HepG2 (cell line): ENCODE measurements around the gene PCGF3. TPM values are rescaled to one million over a fixed set of nuclear protein-coding genes. Genes with fewer than 3 reads are reported as not detected.

Experiments
- ADNP ChIP-seq: sonication (generic); formaldehyde crosslinking; IDR thresholded peaks from 2 replicates; pipeline ENCODE4 v1.4.0; 2020; ENCODE audit warnings: missing genetic modification reagents
- AGO2 ChIP-seq: fragments of 200-400 bp; formaldehyde crosslinking; optimal IDR thresholded peaks from 2 replicates; pipeline ENCODE3; 2017; ENCODE audit warnings: mild to moderate bottlenecking, low read depth, low read length, moderate library complexity
- BCL6 ChIP-seq: IDR thresholded peaks from 2 replicates; pipeline ENCODE4 v1.6.1; 2016; ENCODE audit warnings: missing genetic modification reagents, missing compliant biosample characterization
- JDP2 ChIP-seq: sonication (generic); formaldehyde crosslinking; IDR thresholded peaks from 2 replicates; pipeline ENCODE4 v1.8.1; 2022; ENCODE audit warnings: missing genetic modification reagents, borderline replicate concordance
- MXD4 ChIP-seq: IDR thresholded peaks from 2 replicates; pipeline ENCODE4 v1.6.1; 2016; ENCODE audit warnings: mild to moderate bottlenecking, missing biosample characterization, missing genetic modification reagents
- POLR2AphosphoS2 ChIP-seq: IDR thresholded peaks from 2 replicates; pipeline ENCODE4 v1.6.1; 2011; ENCODE audit warnings: low read depth, low read length, improper control_type of control experiment
- RBM22 ChIP-seq: fragments of 200-400 bp; formaldehyde crosslinking; optimal IDR thresholded peaks from 2 replicates; pipeline ENCODE3; 2017; ENCODE audit warnings: mild to moderate bottlenecking, low read length, moderate library complexity
- RFX5 ChIP-seq: IDR thresholded peaks from 2 replicates; pipeline ENCODE4 v1.6.1; 2011; ENCODE audit warnings: low read depth, low read length, improper control_type of control experiment
- SP140L ChIP-seq: sonication (generic); formaldehyde crosslinking; IDR thresholded peaks from 2 replicates; pipeline ENCODE4 v1.4.0; 2020; ENCODE audit warnings: missing genetic modification reagents, borderline replicate concordance
- THAP11 ChIP-seq: IDR thresholded peaks from 2 replicates; pipeline ENCODE4 v1.6.1; 2016; ENCODE audit warnings: missing biosample characterization, missing genetic modification reagents
- ZIK1 ChIP-seq: sonication (generic); formaldehyde crosslinking; IDR thresholded peaks from 2 replicates; pipeline ENCODE4 v1.5.0; 2020; ENCODE audit warnings: mild to moderate bottlenecking, low read depth, missing genetic modification reagents, borderline replicate concordance
- ZNF317 ChIP-seq: sonication (generic); formaldehyde crosslinking; IDR thresholded peaks from 2 replicates; pipeline ENCODE4 v1.5.0; 2020; ENCODE audit warnings: mild to moderate bottlenecking, missing genetic modification reagents
- ZNF337 ChIP-seq: sonication (generic); formaldehyde crosslinking; IDR thresholded peaks from 2 replicates; pipeline ENCODE4 v1.5.1; 2020; ENCODE audit warnings: missing genetic modification reagents, low read depth, mild to moderate bottlenecking, borderline replicate concordance
- ZNF432 ChIP-seq: sonication (generic); formaldehyde crosslinking; IDR thresholded peaks from 2 replicates; pipeline ENCODE4 v1.5.0; 2020; ENCODE audit warnings: missing genetic modification reagents, mild to moderate bottlenecking, borderline replicate concordance
- ZNF619 ChIP-seq: sonication (generic); formaldehyde crosslinking; IDR thresholded peaks from 2 replicates; pipeline ENCODE4 v1.4.0; 2020; ENCODE audit warnings: mild to moderate bottlenecking, missing genetic modification reagents
- ZNF75D ChIP-seq: sonication (generic); formaldehyde crosslinking; IDR thresholded peaks from 2 replicates; pipeline ENCODE4 v1.8.1; 2023; ENCODE audit warnings: missing genetic modification reagents, mild to moderate bottlenecking, borderline replicate concordance
- ZSCAN22 ChIP-seq: sonication (generic); formaldehyde crosslinking; IDR thresholded peaks from 2 replicates; pipeline ENCODE4 v1.4.0; 2020; ENCODE audit warnings: mild to moderate bottlenecking, missing genetic modification reagents
- polyA plus RNA-seq, 8 experiments: library from polyadenylated mRNA; depleted of rRNA in 3 of 8; stranded (reverse) in 7 of 8; unstranded in 1 of 8; fragments of >200 nt; fragmentation: Illumina TruSeq in 4 of 8; extraction: Trizol in 4 of 8; gene quantifications; 2 replicates each; pipeline versions ENCODE4 v1.2.1 to v1.2.3, GENCODE V29; 2011 to 2016; ENCODE audit warnings: low read depth in 4 of 8, missing spikeins in 1 of 8, mixed read lengths in 1 of 8; ENCODE audit not compliant: insufficient read depth in 1 of 8
- total RNA-seq, 5 experiments: library from RNA; depleted of rRNA; stranded (reverse); fragments of >200 nt; fragmentation: Illumina TruSeq; extraction: Trizol; gene quantifications; 2 replicates each; pipeline ENCODE4 v1.2.3, GENCODE V29; 2016; ENCODE audit warnings: low read depth in 1 of 5
- TF ChIP-seq, protein P1 (sequence below): sonication (generic); formaldehyde crosslinking; IDR thresholded peaks from 2 replicates; pipeline ENCODE4 v1.9.0; 2021; ENCODE audit warnings: missing genetic modification reagents, mild to moderate bottlenecking, borderline replicate concordance
- TF ChIP-seq, protein P2 (sequence below): sonication (generic); formaldehyde crosslinking; IDR thresholded peaks from 2 replicates; pipeline ENCODE4 v1.5.0; 2020; ENCODE audit warnings: mild to moderate bottlenecking, missing genetic modification reagents
- TF ChIP-seq, protein P3 (sequence below): sonication (generic); formaldehyde crosslinking; IDR thresholded peaks from 2 replicates; pipeline ENCODE4 v1.4.0; 2020; ENCODE audit warnings: missing genetic modification reagents, low read depth, mild to moderate bottlenecking, borderline replicate concordance
- TF ChIP-seq, protein P4 (sequence below): sonication (generic); formaldehyde crosslinking; IDR thresholded peaks from 2 replicates; pipeline ENCODE4 v1.4.0; 2020; ENCODE audit warnings: missing genetic modification reagents
- TF ChIP-seq, protein P5 (sequence below): sonication (generic); formaldehyde crosslinking; IDR thresholded peaks from 2 replicates; pipeline ENCODE4 v1.4.0; 2020; ENCODE audit warnings: missing genetic modification reagents, borderline replicate concordance

The PCGF3 gene
- total and polyA plus RNA-seq, 2 of the 13 experiments (the other 11 are each of a cell fraction or from before 2014, with no cell fraction given): 28.6 to 66.2 TPM

DNA sequence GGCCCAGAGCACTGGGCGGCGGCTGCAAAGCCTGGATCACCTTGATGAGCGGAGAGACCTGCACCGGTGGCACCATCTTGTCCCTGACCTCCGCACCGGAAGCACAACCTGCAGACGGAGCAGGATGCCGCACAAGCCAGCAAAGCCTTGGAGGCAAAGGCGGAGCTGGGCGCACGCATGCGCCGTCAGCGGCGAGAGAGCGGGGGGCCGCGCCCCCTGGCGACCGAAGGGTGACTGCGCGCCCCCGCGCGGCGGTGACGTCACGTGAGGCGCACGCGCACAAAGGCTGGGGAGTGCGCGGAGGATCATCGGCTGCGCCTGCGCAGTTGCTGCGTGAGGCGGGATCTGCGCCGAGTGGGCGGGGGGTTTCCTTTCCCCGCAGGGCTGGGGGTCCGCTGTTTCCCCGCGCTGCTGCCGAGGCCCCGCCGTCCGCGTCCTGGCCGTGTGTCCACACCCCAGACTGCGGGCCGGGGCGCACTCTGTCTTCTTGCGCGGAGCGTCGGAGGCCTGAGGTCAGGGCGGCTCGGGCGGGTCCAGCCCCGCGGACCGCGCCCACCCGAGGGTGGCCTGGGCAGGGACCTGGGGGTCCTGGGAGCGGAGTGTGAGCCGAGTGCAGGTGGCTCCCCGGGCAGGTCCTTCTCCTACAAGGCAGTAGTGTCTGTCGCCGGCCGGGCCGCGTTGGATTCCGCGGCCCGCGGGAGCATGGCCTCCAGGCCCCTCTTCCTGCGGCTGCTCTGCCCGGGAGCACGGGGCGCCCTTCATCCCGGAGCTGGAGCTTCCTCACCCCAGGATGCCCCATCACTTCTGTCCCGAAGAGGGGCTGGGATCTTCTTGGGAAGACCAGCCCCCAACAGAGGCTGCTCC lies 31.2 kb upstream of the PCGF3 start, which contains the start of the genes ATP5ME and MYL5 (continued):
- TF ChIP-seq, protein P1, sequence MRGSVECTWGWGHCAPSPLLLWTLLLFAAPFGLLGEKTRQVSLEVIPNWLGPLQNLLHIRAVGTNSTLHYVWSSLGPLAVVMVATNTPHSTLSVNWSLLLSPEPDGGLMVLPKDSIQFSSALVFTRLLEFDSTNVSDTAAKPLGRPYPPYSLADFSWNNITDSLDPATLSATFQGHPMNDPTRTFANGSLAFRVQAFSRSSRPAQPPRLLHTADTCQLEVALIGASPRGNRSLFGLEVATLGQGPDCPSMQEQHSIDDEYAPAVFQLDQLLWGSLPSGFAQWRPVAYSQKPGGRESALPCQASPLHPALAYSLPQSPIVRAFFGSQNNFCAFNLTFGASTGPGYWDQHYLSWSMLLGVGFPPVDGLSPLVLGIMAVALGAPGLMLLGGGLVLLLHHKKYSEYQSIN: no peak
- TF ChIP-seq RFX5: peak; percentile 80
- TF ChIP-seq ZNF337 (CRISPR knock-in tag): no peak
- no peak for TF ChIP-seq ZSCAN22 (CRISPR knock-in tag)
- no peak for TF ChIP-seq SP140L (CRISPR knock-in tag)
- TF ChIP-seq ZNF75D (CRISPR knock-in tag): no peak
- no peak for TF ChIP-seq JDP2 (CRISPR knock-in tag)
- TF ChIP-seq, protein P2, sequence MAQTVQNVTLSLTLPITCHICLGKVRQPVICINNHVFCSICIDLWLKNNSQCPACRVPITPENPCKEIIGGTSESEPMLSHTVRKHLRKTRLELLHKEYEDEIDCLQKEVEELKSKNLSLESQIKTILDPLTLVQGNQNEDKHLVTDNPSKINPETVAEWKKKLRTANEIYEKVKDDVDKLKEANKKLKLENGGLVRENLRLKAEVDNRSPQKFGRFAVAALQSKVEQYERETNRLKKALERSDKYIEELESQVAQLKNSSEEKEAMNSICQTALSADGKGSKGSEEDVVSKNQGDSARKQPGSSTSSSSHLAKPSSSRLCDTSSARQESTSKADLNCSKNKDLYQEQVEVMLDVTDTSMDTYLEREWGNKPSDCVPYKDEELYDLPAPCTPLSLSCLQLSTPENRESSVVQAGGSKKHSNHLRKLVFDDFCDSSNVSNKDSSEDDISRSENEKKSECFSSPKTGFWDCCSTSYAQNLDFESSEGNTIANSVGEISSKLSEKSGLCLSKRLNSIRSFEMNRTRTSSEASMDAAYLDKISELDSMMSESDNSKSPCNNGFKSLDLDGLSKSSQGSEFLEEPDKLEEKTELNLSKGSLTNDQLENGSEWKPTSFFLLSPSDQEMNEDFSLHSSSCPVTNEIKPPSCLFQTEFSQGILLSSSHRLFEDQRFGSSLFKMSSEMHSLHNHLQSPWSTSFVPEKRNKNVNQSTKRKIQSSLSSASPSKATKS (CRISPR knock-in tag): no peak
- peak; percentile 86 for TF ChIP-seq ZIK1 (CRISPR knock-in tag)
- TF ChIP-seq, protein P3, sequence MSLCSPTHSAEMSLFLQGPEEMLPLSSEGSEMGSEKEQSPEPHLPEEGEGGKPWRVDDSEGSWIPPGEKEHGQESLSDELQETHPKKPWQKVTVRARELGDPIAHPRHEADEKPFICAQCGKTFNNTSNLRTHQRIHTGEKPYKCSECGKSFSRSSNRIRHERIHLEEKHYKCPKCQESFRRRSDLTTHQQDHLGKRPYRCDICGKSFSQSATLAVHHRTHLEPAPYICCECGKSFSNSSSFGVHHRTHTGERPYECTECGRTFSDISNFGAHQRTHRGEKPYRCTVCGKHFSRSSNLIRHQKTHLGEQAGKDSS: peak; percentile 56; the same call in 1 of the 2 replicates
- peak; percentile 91 for TF ChIP-seq THAP11 (CRISPR knock-in tag)
- peak; percentile 93 for TF ChIP-seq AGO2
- no peak for TF ChIP-seq POLR2AphosphoS2
- TF ChIP-seq, protein P4, sequence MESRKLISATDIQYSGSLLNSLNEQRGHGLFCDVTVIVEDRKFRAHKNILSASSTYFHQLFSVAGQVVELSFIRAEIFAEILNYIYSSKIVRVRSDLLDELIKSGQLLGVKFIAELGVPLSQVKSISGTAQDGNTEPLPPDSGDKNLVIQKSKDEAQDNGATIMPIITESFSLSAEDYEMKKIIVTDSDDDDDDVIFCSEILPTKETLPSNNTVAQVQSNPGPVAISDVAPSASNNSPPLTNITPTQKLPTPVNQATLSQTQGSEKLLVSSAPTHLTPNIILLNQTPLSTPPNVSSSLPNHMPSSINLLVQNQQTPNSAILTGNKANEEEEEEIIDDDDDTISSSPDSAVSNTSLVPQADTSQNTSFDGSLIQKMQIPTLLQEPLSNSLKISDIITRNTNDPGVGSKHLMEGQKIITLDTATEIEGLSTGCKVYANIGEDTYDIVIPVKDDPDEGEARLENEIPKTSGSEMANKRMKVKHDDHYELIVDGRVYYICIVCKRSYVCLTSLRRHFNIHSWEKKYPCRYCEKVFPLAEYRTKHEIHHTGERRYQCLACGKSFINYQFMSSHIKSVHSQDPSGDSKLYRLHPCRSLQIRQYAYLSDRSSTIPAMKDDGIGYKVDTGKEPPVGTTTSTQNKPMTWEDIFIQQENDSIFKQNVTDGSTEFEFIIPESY (CRISPR knock-in tag): peak; percentile 61
- no peak for TF ChIP-seq ADNP (CRISPR knock-in tag)
- TF ChIP-seq BCL6 (CRISPR knock-in tag): no peak
- no peak for TF ChIP-seq ZNF317 (CRISPR knock-in tag)
- TF ChIP-seq ZNF619 (CRISPR knock-in tag): peak; percentile 50; the same call in 1 of the 2 replicates
- TF ChIP-seq, protein P5, sequence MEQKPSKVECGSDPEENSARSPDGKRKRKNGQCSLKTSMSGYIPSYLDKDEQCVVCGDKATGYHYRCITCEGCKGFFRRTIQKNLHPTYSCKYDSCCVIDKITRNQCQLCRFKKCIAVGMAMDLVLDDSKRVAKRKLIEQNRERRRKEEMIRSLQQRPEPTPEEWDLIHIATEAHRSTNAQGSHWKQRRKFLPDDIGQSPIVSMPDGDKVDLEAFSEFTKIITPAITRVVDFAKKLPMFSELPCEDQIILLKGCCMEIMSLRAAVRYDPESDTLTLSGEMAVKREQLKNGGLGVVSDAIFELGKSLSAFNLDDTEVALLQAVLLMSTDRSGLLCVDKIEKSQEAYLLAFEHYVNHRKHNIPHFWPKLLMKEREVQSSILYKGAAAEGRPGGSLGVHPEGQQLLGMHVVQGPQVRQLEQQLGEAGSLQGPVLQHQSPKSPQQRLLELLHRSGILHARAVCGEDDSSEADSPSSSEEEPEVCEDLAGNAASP: no peak
- TF ChIP-seq ZNF432 (CRISPR knock-in tag): no peak
- peak; percentile 24; the same call in 1 of the 2 replicates for TF ChIP-seq MXD4
- TF ChIP-seq RBM22: no peak
